HCT116 (cell line): Measurements from ENCODE around the gene ANO6. TPM values are rescaled to one million over a fixed set of nuclear protein-coding genes. Genes with fewer than 3 reads are reported as not detected.

ENCODE experiments used
- ATAC-seq: fragments of 200-7000 bp; cut with Tn5 transposase; 2 replicates; pipeline ENCODE4 v1.9.1; 2020; ENCODE audit warnings: mild to moderate bottlenecking, moderate library complexity
- Bru-seq: library from RNA; stranded (reverse); fragments of 400-500 nt; gene quantifications from one replicate; lab custom pipeline; 2021; lab: Mats Ljungman, UMichigan
- BruChase-seq, 2 experiments: library from RNA; stranded (reverse); fragments of 400-500 nt; gene quantifications; one replicate each; lab custom pipeline; 2021; lab: Mats Ljungman, UMichigan
- BruUV-seq: library from RNA; stranded (reverse); fragments of 400-500 nt; replicated peaks from 2 replicates; lab custom pipeline; 2021; lab: Mats Ljungman, UMichigan
- CTCF ChIA-PET: fragments of 300-600 bp; sonication (Branson Sonifier 250); formaldehyde crosslinking; loops from one replicate; lab custom pipeline; 2021; ENCODE audit warnings: antibody characterized with exemption; lab: Charles Lee
- POLR2A ChIA-PET: fragments of 300-600, 350-600 bp; sonication (Branson Sonifier 250); formaldehyde crosslinking; loops from one replicate; lab custom pipeline; 2021; ENCODE audit warnings: antibody characterized with exemption; lab: Charles Lee
- RAD21 ChIA-PET, 2 experiments: fragments of 300-600 bp; sonication (Branson Sonifier 250); formaldehyde crosslinking; loops; one replicate each; lab custom pipeline; 2023; ENCODE audit warnings: low total read pairs in 2 of 2; ENCODE audit not compliant: uncharacterized antibody in 2 of 2, unreplicated experiment in 2 of 2, low non-redundant PET in 1 of 2; lab: Charles Lee
- DNase-seq: peaks from one replicate; pipeline ENCODE4 v3.0.0-alpha.2; 2010; ENCODE audit warnings: low read depth, low spot score
- H2AFZ ChIP-seq: fragments of 200-600 bp; shearing (Covaris generic), sonication (generic); 2 replicates; pipeline ENCODE4 v1.6.1; 2017; ENCODE audit warnings: low read depth, mixed run types, mixed read lengths, antibody characterized with exemption, low read length; ENCODE audit not compliant: poor library complexity, severe bottlenecking
- H3K27ac ChIP-seq: 2 replicates; pipeline ENCODE4 v1.5.1; 2012; ENCODE audit warnings: low read depth, low read length
- H3K27me3 ChIP-seq: fragments of 200-600 bp; sonication (generic); 2 replicates; pipeline ENCODE4 v1.6.1; 2016; ENCODE audit warnings: mixed run types, low read length, mixed read lengths; ENCODE audit not compliant: insufficient read depth
- H3K36me3 ChIP-seq, 2 experiments: fragments of 200-500 bp in 1 of 2; fragments of 200-600 bp in 1 of 2; sonication (Bioruptor generic) in 1 of 2; sonication (generic) in 1 of 2; 2 replicates each; pipeline versions ENCODE4 v1.5.1 to v1.6.1; 2014 to 2016; ENCODE audit warnings: low read length in 2 of 2, inconsistent platforms in 1 of 2, mixed read lengths in 1 of 2, mixed run types in 1 of 2; ENCODE audit not compliant: insufficient read depth in 2 of 2, control insufficient read depth in 1 of 2
- H3K4me1 ChIP-seq, 2 experiments: fragments of 200-600 bp in 1 of 2; sonication (generic) in 1 of 2; 2 replicates each; pipeline versions ENCODE4 v1.5.1 to v1.6.1; 2012 to 2017; ENCODE audit warnings: low read length in 2 of 2, inconsistent platforms in 1 of 2, mild to moderate bottlenecking in 1 of 2, mixed read lengths in 1 of 2, mixed run types in 1 of 2, moderate library complexity in 1 of 2; ENCODE audit not compliant: insufficient read depth in 2 of 2, control insufficient read depth in 1 of 2
- H3K4me2 ChIP-seq: fragments of 200-600 bp; sonication (generic); 2 replicates; pipeline ENCODE4 v1.6.1; 2017; ENCODE audit warnings: mixed run types, low read length, mixed read lengths
- H3K4me3 ChIP-seq, 2 experiments: fragments of 200-600 bp in 1 of 2; sonication (generic) in 1 of 2; replicated peaks in 1 of 2; 2 replicates each; pipeline ENCODE4 v1.5.1; 2011 to 2016; ENCODE audit warnings: low read length in 2 of 2, control low read depth in 1 of 2, low read depth in 1 of 2, mild to moderate bottlenecking in 1 of 2, mixed read lengths in 1 of 2, mixed run types in 1 of 2
- H3K79me2 ChIP-seq: fragments of 200-600 bp; sonication (generic); 2 replicates; pipeline ENCODE4 v1.6.1; 2017; ENCODE audit warnings: mild to moderate bottlenecking, mixed run types, low read length, moderate library complexity, mixed read lengths; ENCODE audit not compliant: insufficient read depth
- H3K9ac ChIP-seq: fragments of 200-600 bp; sonication (generic); 2 replicates; pipeline ENCODE4 v1.6.1; 2016; ENCODE audit warnings: low read length, mixed read lengths
- H3K9me2 ChIP-seq: fragments of 200-600 bp; sonication (generic), shearing (Covaris generic); 2 replicates; pipeline ENCODE4 v1.6.1; 2017; ENCODE audit warnings: mixed run types, mild to moderate bottlenecking, moderate library complexity; ENCODE audit not compliant: insufficient read depth
- H3K9me3 ChIP-seq, 2 experiments: fragments of 200-500 bp in 1 of 2; fragments of 200-600 bp in 1 of 2; sonication (Bioruptor generic) in 1 of 2; sonication (generic) in 1 of 2; 2 replicates each; pipeline ENCODE4 v1.6.1; 2014 to 2017; ENCODE audit warnings: low read length in 2 of 2, mixed read lengths in 2 of 2, inconsistent platforms in 1 of 2, low read depth in 1 of 2, mild to moderate bottlenecking in 1 of 2, mixed run types in 1 of 2, moderate library complexity in 1 of 2; ENCODE audit not compliant: control insufficient read depth in 1 of 2, insufficient read depth in 1 of 2
- H4K20me1 ChIP-seq: fragments of 200-600 bp; sonication (generic), shearing (Covaris generic); 2 replicates; pipeline ENCODE4 v1.6.1; 2017; ENCODE audit warnings: mixed run types, mild to moderate bottlenecking, moderate library complexity; ENCODE audit not compliant: insufficient read depth
- CBX3 ChIP-seq: IDR thresholded peaks from 2 replicates; pipeline ENCODE4 v1.6.1; 2012; ENCODE audit warnings: low read depth
- CEBPB ChIP-seq: IDR thresholded peaks from 2 replicates; pipeline ENCODE4 v1.6.1; 2012; ENCODE audit warnings: low read depth
- ELF1 ChIP-seq: IDR thresholded peaks from 2 replicates; pipeline ENCODE4 v1.6.1; 2012; ENCODE audit warnings: low read depth, borderline replicate concordance
- EZH2phosphoT487 ChIP-seq: fragments of 200-600 bp; IDR thresholded peaks from 2 replicates; pipeline ENCODE4 v1.6.1; 2018; ENCODE audit warnings: antibody characterized with exemption, borderline replicate concordance
- FOSL1 ChIP-seq: IDR thresholded peaks from 2 replicates; pipeline ENCODE4 v1.6.1; 2012; ENCODE audit warnings: low read depth
- JUND ChIP-seq: IDR thresholded peaks from 2 replicates; pipeline ENCODE4 v1.6.1; 2012
- POLR2AphosphoS5 ChIP-seq: IDR thresholded peaks from 2 replicates; pipeline ENCODE4 v1.6.1; 2011; ENCODE audit warnings: mild to moderate bottlenecking, low read depth, low read length, moderate library complexity
- RAD21 ChIP-seq: IDR thresholded peaks from 2 replicates; pipeline ENCODE4 v1.6.1; 2012; ENCODE audit warnings: low read depth, mild to moderate bottlenecking
- SIN3A ChIP-seq: IDR thresholded peaks from 2 replicates; pipeline ENCODE4 v1.6.1; 2012; ENCODE audit warnings: low read depth
- SP1 ChIP-seq: IDR thresholded peaks from 2 replicates; pipeline ENCODE4 v1.6.1; 2012; ENCODE audit warnings: low read depth
- SRF ChIP-seq: IDR thresholded peaks from 2 replicates; pipeline ENCODE4 v1.6.1; 2012; ENCODE audit warnings: low read depth
- TCF7L2 ChIP-seq: IDR thresholded peaks from 2 replicates; pipeline ENCODE4 v1.7.0; 2011; ENCODE audit warnings: borderline replicate concordance, inconsistent platforms; ENCODE audit not compliant: insufficient read depth, insufficient read length; ENCODE audit errors: extremely low read depth
- YY1 ChIP-seq: IDR thresholded peaks from 2 replicates; pipeline ENCODE4 v1.6.1; 2011; ENCODE audit warnings: low read length, low read depth, moderate library complexity, mild to moderate bottlenecking; ENCODE audit not compliant: insufficient replicate concordance; ENCODE audit errors: extremely low read depth
- ZNF274 ChIP-seq: fragments of 200-500 bp; sonication (Bioruptor generic); IDR thresholded peaks from 2 replicates; pipeline ENCODE4 v1.6.1; 2014; ENCODE audit warnings: mild to moderate bottlenecking, low read depth, low read length, inconsistent platforms
- intact Hi-C: fragments of 100-400 bp; cut with micrococcal nuclease; formaldehyde crosslinking; loops from 2 replicates; pipeline ENCODE4 v1.10.0; 2022
- long read RNA-seq: library from polyadenylated mRNA; unstranded; transcript quantifications from one replicate; pipeline ENCODE4 v2.0.0, GENCODE V29; 2021; ENCODE audit not compliant: unreplicated experiment
- polyA plus RNA-seq: library from polyadenylated mRNA; unstranded; fragments of >200 nt; gene quantifications from 2 replicates; pipeline ENCODE4 v1.2.1, GENCODE V29; 2012; ENCODE audit warnings: missing spikeins
- total RNA-seq: library from RNA; stranded (reverse); gene quantifications from one replicate; pipeline ENCODE4 v1.2.1, GENCODE V29; 2021; ENCODE audit not compliant: unreplicated experiment
- TF ChIP-seq, protein P1 (sequence below): IDR thresholded peaks from 2 replicates; pipeline ENCODE4 v1.6.1; 2011; ENCODE audit warnings: mild to moderate bottlenecking, low read length, moderate library complexity; ENCODE audit not compliant: insufficient replicate concordance; ENCODE audit errors: extremely low read depth
- TF ChIP-seq, protein P2 (sequence below), 3 experiments: fragments of 200-600 bp in 1 of 3; sonication (generic) in 1 of 3; IDR thresholded peaks in 2 of 3; conservative IDR thresholded peaks in 1 of 3; 2 replicates each; pipeline ENCODE4 v1.5.1; 2012 to 2017; ENCODE audit warnings: low read depth in 2 of 3, low read length in 2 of 3, antibody characterized with exemption in 1 of 3, borderline replicate concordance in 1 of 3, control low read depth in 1 of 3, mild to moderate bottlenecking in 1 of 3, mixed read lengths in 1 of 3, mixed run types in 1 of 3, moderate library complexity in 1 of 3; ENCODE audit not compliant: insufficient read depth in 1 of 3

ANO6 gene, protein sequence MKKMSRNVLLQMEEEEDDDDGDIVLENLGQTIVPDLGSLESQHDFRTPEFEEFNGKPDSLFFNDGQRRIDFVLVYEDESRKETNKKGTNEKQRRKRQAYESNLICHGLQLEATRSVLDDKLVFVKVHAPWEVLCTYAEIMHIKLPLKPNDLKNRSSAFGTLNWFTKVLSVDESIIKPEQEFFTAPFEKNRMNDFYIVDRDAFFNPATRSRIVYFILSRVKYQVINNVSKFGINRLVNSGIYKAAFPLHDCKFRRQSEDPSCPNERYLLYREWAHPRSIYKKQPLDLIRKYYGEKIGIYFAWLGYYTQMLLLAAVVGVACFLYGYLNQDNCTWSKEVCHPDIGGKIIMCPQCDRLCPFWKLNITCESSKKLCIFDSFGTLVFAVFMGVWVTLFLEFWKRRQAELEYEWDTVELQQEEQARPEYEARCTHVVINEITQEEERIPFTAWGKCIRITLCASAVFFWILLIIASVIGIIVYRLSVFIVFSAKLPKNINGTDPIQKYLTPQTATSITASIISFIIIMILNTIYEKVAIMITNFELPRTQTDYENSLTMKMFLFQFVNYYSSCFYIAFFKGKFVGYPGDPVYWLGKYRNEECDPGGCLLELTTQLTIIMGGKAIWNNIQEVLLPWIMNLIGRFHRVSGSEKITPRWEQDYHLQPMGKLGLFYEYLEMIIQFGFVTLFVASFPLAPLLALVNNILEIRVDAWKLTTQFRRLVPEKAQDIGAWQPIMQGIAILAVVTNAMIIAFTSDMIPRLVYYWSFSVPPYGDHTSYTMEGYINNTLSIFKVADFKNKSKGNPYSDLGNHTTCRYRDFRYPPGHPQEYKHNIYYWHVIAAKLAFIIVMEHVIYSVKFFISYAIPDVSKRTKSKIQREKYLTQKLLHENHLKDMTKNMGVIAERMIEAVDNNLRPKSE
- total RNA-seq (36.7 TPM), Bru-seq, nascent RNA (percentile 80 among the genes with signal in this experiment), BruChase-seq, experiment 1, labeled RNA remaining after a 6-hour chase (percentile 77 among the genes with signal in this experiment), BruChase-seq, experiment 2, labeled RNA remaining after a 2-hour chase (percentile 68 among the genes with signal in this experiment)
- polyA plus RNA-seq, result 19.0 and 22.0 TPM in 2 replicates
- long read RNA-seq, full-length matches to known transcripts, result 3 of 35 reads
- long read RNA-seq, partial matches to known transcripts, result 9 of 35 reads
- long read RNA-seq, other reads (novel, unspliced or antisense), result 23 of 35 reads

DNA sequence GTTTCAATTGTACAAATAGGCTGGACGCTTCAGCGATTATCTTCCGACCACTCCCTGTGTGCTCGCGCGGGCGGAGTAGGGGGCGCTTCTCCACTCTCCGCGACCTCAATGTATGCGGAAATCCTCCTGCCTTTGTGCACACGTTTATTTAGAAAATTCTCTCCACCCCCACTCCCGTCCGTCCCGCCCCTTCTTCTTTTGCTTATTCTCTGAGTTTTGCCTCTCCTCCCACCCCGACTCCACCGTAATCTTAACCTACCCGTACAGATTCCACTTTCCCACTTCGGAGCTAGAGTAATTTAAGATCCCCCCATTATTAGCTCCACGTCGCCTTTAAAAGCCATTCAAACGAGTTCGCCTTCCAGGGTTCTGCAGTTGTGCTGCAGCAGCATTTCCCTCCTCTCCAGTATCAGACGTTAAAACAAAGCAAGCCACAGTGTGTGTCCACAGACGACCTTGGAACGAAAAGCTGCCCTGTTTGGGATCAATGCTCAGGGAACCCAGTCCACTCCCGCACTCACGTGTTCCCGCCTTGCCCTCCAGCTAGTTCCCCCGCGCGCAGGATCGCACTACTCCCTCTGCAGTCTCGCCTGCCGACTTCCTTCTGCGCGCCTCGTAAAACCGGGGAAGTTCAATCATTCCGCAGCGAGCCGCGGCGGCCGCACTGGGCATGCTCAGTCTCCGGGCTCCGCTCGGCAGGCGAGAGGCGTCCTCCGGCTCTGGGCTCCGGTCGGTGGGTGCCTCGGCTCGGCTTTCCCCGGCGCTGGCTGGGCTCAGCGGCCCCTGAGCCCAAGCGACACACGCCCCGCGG, at the start of gene ANO6:
TSS of gene ANO6 (plus strand) at position 677 of the 811 bp plus-strand sequence. CDS start 227 bp downstream, outside the sequence.
- CTCF ChIA-PET, result interaction anchor here (0.8 to 1.5 kb wide), 5 partner anchors 17 to 163 kb away, joined by 3 to 5 read pairs (median 3); no protein-coding TSS in a partner anchor
- no peaks in the 10 kb centered on the region for H4K20me1 ChIP-seq
- DNase-seq (peak; percentile 78), ATAC-seq (peak; percentile 84)
- POLR2A ChIA-PET, result interaction anchor here (0.6 to 1.2 kb wide), 5 partner anchors 16 to 328 kb away, joined by 3 to 5 read pairs (median 3); no protein-coding TSS in a partner anchor
- no peaks in the 10 kb centered on the region; the same call in 1 of the 2 replicates for H3K9me2 ChIP-seq
- H3K27me3 ChIP-seq, result no peaks in the 10 kb centered on the region
- H3K27ac ChIP-seq, result peak within 1 kb of the TSS; percentile 98
- intact Hi-C loops, result loop anchor here (2.0 kb wide), 1 partner anchor 17 kb away; no protein-coding TSS in a partner anchor
- H3K79me2 ChIP-seq, result peaks cover 43% of the 10 kb centered on the region
- RAD21 ChIA-PET, result no interaction called here
- BruUV-seq, result TSS peak; percentile 79
- peak within 1 kb of the TSS; percentile 70 for H2AFZ ChIP-seq
- H3K36me3 ChIP-seq, result no peaks in the 10 kb centered on the region
- H3K9ac ChIP-seq, result peak within 1 kb of the TSS; percentile 86
- peak within 1 kb of the TSS; percentile 79 for H3K4me3 ChIP-seq
- H3K4me1 ChIP-seq, result peaks cover 9 to 19% of the 10 kb centered on the region in 2 experiments; a peak in 3 of 4 replicates
- no peaks in the 10 kb centered on the region for H3K9me3 ChIP-seq
- peak within 1 kb of the TSS; percentile 99 for H3K4me2 ChIP-seq
- TF ChIP-seq EZH2phosphoT487 (no peak), TCF7L2 (peak; percentile 95), JUND (no peak), FOSL1 (no peak; the same call in 1 of the 2 replicates), CBX3 (0 out of 2 replicates have a peak, but pooled peaks have one; percentile 49), ELF1 (peak; percentile 22; the same call in 1 of the 2 replicates), CEBPB (no peak), POLR2AphosphoS5 (peak; percentile 78), SRF (no peak), SIN3A (peak; percentile 78), SP1 (peak; percentile 39), ZNF274 (no peak), RAD21 (no peak; the same call in 1 of the 2 replicates), YY1 (peak; percentile 59)
- TF ChIP-seq, protein P1, sequence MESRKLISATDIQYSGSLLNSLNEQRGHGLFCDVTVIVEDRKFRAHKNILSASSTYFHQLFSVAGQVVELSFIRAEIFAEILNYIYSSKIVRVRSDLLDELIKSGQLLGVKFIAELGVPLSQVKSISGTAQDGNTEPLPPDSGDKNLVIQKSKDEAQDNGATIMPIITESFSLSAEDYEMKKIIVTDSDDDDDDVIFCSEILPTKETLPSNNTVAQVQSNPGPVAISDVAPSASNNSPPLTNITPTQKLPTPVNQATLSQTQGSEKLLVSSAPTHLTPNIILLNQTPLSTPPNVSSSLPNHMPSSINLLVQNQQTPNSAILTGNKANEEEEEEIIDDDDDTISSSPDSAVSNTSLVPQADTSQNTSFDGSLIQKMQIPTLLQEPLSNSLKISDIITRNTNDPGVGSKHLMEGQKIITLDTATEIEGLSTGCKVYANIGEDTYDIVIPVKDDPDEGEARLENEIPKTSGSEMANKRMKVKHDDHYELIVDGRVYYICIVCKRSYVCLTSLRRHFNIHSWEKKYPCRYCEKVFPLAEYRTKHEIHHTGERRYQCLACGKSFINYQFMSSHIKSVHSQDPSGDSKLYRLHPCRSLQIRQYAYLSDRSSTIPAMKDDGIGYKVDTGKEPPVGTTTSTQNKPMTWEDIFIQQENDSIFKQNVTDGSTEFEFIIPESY, result no peak
- TF ChIP-seq, protein P2, sequence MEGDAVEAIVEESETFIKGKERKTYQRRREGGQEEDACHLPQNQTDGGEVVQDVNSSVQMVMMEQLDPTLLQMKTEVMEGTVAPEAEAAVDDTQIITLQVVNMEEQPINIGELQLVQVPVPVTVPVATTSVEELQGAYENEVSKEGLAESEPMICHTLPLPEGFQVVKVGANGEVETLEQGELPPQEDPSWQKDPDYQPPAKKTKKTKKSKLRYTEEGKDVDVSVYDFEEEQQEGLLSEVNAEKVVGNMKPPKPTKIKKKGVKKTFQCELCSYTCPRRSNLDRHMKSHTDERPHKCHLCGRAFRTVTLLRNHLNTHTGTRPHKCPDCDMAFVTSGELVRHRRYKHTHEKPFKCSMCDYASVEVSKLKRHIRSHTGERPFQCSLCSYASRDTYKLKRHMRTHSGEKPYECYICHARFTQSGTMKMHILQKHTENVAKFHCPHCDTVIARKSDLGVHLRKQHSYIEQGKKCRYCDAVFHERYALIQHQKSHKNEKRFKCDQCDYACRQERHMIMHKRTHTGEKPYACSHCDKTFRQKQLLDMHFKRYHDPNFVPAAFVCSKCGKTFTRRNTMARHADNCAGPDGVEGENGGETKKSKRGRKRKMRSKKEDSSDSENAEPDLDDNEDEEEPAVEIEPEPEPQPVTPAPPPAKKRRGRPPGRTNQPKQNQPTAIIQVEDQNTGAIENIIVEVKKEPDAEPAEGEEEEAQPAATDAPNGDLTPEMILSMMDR (IDR thresholded peaks at IDR 0.05 in 2 of 3, conservative IDR thresholded peaks at IDR 0.05 in 1 of 3; ENCODE audit: borderline replicate concordance in 1 of 3, insufficient read depth in 1 of 3, low read depth in 2 of 3, low read length in 2 of 3), result peak in 2 of 3 experiments; percentile 6 to 14; a peak in 1 of 6 replicates
